Activated CD4-positive, alpha-beta T cell treated with anti-CD3 and anti-CD28 coated beads for 36 hours (primary cell): ENCODE data around the gene RASSF6. TPM values are rescaled to one million over a fixed set of nuclear protein-coding genes. Genes with fewer than 3 reads are reported as not detected.

Experiments used
- ATAC-seq: fragments of 200-7000 bp; cut with Tn5 transposase; one replicate; pipeline ENCODE4 v1.10.0; 2021; ENCODE audit warnings: mild to moderate bottlenecking, moderate library complexity
- CTCF ChIA-PET: fragments of 350-600 bp; sonication (Branson Sonifier 250); formaldehyde crosslinking; loops from one replicate; lab custom pipeline; 2021; ENCODE audit warnings: antibody characterized with exemption; lab: Charles Lee
- POLR2A ChIA-PET: fragments of 350-600 bp; sonication (Branson Sonifier 250); formaldehyde crosslinking; loops from one replicate; lab custom pipeline; 2021; ENCODE audit warnings: antibody characterized with exemption, inconsistent platforms; lab: Charles Lee
- DNase-seq: peaks from one replicate; pipeline ENCODE4 v3.0.0-alpha.2; 2020
- H3K27ac Mint-ChIP-seq: one replicate; pipeline ENCODE4 v1.8.0; 2021; ENCODE audit warnings: mixed read lengths
- H3K27me3 Mint-ChIP-seq: one replicate; pipeline ENCODE4 v1.8.0; 2021; ENCODE audit warnings: mixed read lengths
- H3K36me3 Mint-ChIP-seq: one replicate; pipeline ENCODE4 v1.8.0; 2021; ENCODE audit warnings: low read depth, mixed read lengths
- H3K4me1 Mint-ChIP-seq: one replicate; pipeline ENCODE4 v1.8.0; 2021; ENCODE audit warnings: mixed read lengths
- H3K4me3 Mint-ChIP-seq: one replicate; pipeline ENCODE4 v1.8.0; 2021; ENCODE audit warnings: mild to moderate bottlenecking, moderate library complexity, mixed read lengths
- H3K9me3 Mint-ChIP-seq: one replicate; pipeline ENCODE4 v1.8.0; 2021; ENCODE audit warnings: low read depth, mixed read lengths
- intact Hi-C, 2 experiments: fragments of 100-400 bp; cut with DNase I in 1 of 2; cut with micrococcal nuclease in 1 of 2; formaldehyde crosslinking; loops; one replicate each; pipeline versions ENCODE4 v1.14.2 to v1.15.1; 2022 to 2024; cut with DNase I, micrococcal nuclease
- total RNA-seq, 2 experiments: library from RNA; stranded (reverse); gene quantifications; one replicate each; pipeline ENCODE4 v1.2.3, GENCODE V29; 2021

Gene RASSF6
- total RNA-seq, 2 experiments from 2014 or later: 0.04 TPM; not detected in 1

- Mint-ChIP-seq H3K27me3 (peaks cover 3% of the 10 kb centered on the region), H3K4me1 (no peaks in the 10 kb centered on the region), H3K36me3 (no peaks in the 10 kb centered on the region), H3K9me3 (no peaks in the 10 kb centered on the region), H3K27ac (no peak overlapping the region), H3K4me3 (no peak overlapping the region)
- no peak for ATAC-seq
- intact Hi-C loops: no loop called here
- DNase-seq: no peak
- ChIA-PET CTCF (no interaction called here), POLR2A (no interaction called here)
Observed at GRCh38 chr4:73523126-73523525, 97.1 kb downstream of the RASSF6 start.

Other genes with a start within 250 kb of the RASSF6 start
- not detected for gene ALB, start 216.1 kb downstream of the RASSF6 start, total RNA-seq
- not detected for gene AFP, start 184.2 kb downstream of the RASSF6 start, total RNA-seq
- not detected for gene AFM, start 138.7 kb downstream of the RASSF6 start, total RNA-seq
- gene CXCL8, start 120.1 kb upstream of the RASSF6 start, total RNA-seq: under 1 TPM; 0.76 to 0.80 TPM
- gene CXCL6, start 216.2 kb upstream of the RASSF6 start, total RNA-seq: not detected
- not detected for gene PF4V1, start 232.9 kb upstream of the RASSF6 start, total RNA-seq
- gene CXCL1, start 249.0 kb upstream of the RASSF6 start, total RNA-seq: not detected